ENCODE measurements around the gene PAK1. TPM values are rescaled to one million over a fixed set of nuclear protein-coding genes. Genes with fewer than 3 reads are reported as not detected.

Gene PAK1
- total and polyA plus RNA-seq, 10 of the 15 experiments (the other 5 are each of a cell fraction or from before 2014, with no cell fraction given) = 43.8 to 321 (median 110) TPM

DNA sequence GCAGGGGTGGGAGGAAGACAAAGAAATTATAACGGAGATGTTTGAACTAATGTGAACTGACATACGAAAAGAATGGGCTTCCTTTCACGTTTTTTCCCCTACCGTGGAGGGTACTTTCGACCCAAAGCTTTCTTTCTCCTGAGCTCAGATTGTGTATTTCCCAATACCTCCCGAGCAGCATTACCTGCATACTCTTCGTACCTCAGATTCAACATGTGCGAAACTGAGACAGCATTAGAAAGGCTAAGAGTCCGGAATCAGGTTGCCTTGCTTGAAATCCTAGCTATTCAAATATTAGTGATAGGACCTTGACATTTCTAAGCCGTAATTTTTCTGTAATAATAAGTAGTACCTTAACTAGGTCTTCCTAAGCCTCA lies 778 bp upstream of the PAK1 start:
- ChIA-PET POLR2A (interaction anchor here (0.8 to 1.6 kb wide), 5 partner anchors 17 to 73 kb away, joined by 3 to 5 read pairs (median 3); no protein-coding TSS in a partner anchor), CTCF (interaction anchor here (0.8 to 2.1 kb wide), 10 partner anchors 9 to 74 kb away, joined by 3 to 12 read pairs (median 6); no protein-coding TSS in a partner anchor), SMC1A (ENCODE audit: uncharacterized antibody, unreplicated experiment) (interaction anchor here (0.7 to 3.4 kb wide), 13 partner anchors 10 to 74 kb away, joined by 3 to 26 read pairs (median 4); no protein-coding TSS in a partner anchor), RAD21 (ENCODE audit: unreplicated experiment) (interaction anchor here (0.6 to 3.1 kb wide), 9 partner anchors 28 to 160 kb away, joined by 3 to 23 read pairs (median 3); no protein-coding TSS in a partner anchor)
- no peak for FAIRE-seq
- no TSS peak for BruUV-seq (replicated peaks)
- Histone ChIP-seq H3K4me2 (ENCODE audit: control insufficient read depth, insufficient read depth) (peak overlapping the region; percentile 49), H3K9me3 (replicated peaks; ENCODE audit: control insufficient read depth, insufficient read depth, low read length) (no peaks in the 10 kb centered on the region), H3K79me2 (ENCODE audit: control insufficient read depth, insufficient read depth, low read length) (peaks cover 34% of the 10 kb centered on the region), H3K27me3 (replicated peaks in 1 of 2; ENCODE audit: control insufficient read depth in 2 of 2, insufficient read depth in 2 of 2, low read length in 1 of 2) (no peaks in the 10 kb centered on the region), H3K9ac (ENCODE audit: control insufficient read depth, insufficient read depth, low read length) (no peak overlapping the region), H3K4me1 (ENCODE audit: control insufficient read depth, insufficient read depth, low read length) (peaks cover 13% of the 10 kb centered on the region), H2AFZ (ENCODE audit: control insufficient read depth, low read depth, low read length) (peak overlapping the region; percentile 90), H3K4me3 (peak overlapping the region; percentile 58; the same call in 1 of the 2 replicates), H3K36me3 (ENCODE audit: control insufficient read depth in 2 of 2, insufficient read depth in 2 of 2, low read length in 1 of 2) (no peaks in the 10 kb centered on the region), H3K27ac (ENCODE audit: control insufficient read depth, insufficient read depth) (no peak overlapping the region), H4K20me1 (ENCODE audit: control insufficient read depth, insufficient read depth) (no peaks in the 10 kb centered on the region)
- TF ChIP-seq CREB1 (IDR thresholded peaks at IDR 0.05; ENCODE audit: low read depth) = no peak
- 0 out of 2 replicates have a peak, but pooled peaks have one; percentile 6 for TF ChIP-seq MXI1 (IDR thresholded peaks at IDR 0.05; ENCODE audit: low read depth, low read length)
- no peak for ATAC-seq
- WGBS (ENCODE audit: insufficient coverage, insufficient replicate concordance, low lambda C conversion rate, missing lambda C conversion rate) = 45% methylated on average over 10 of the region's 10 CpGs
- intact Hi-C loops (cut with micrococcal nuclease; ENCODE audit: unreplicated experiment) (loop anchor here (10.0 kb wide), 1 partner anchor 140 kb away; no protein-coding TSS in a partner anchor), in situ Hi-C loops (cut with MboI) (no loop called here)
- no peak for DNase-seq (ENCODE audit: low read depth, low spot score)

GRCh38 chr11:77472991-77473800 lies 698 bp downstream of the PAK1 start:
- peaks cover 49% of the 10 kb centered on the region for H3K79me2 ChIP-seq (ENCODE audit: control insufficient read depth, insufficient read depth, low read length)
- H3K4me2 ChIP-seq (ENCODE audit: control insufficient read depth, insufficient read depth) = peak overlapping the region; percentile 90
- DNase-seq (ENCODE audit: low read depth, low spot score) (no peak), ATAC-seq (peak; percentile 76), FAIRE-seq (no peak)
- H3K4me3 ChIP-seq = peak overlapping the region; percentile 92
- ChIA-PET RAD21 (ENCODE audit: unreplicated experiment) (interaction anchor here (0.8 to 3.2 kb wide), 10 partner anchors 17 to 80 kb away, joined by 3 to 83 read pairs (median 8); no protein-coding TSS in a partner anchor), POLR2A (interaction anchor here (0.6 to 7.3 kb wide), 7 partner anchors 13 to 65 kb away, joined by 3 to 100 read pairs (median 3); no protein-coding TSS in a partner anchor), SMC1A (ENCODE audit: uncharacterized antibody, unreplicated experiment) (interaction anchor here (1.0 to 8.6 kb wide), 10 partner anchors 22 to 119 kb away, joined by 3 to 289 read pairs (median 16); no protein-coding TSS in a partner anchor), CTCF (interaction anchor here (1.0 to 3.2 kb wide), 8 partner anchors 17 to 75 kb away, joined by 3 to 119 read pairs (median 14); no protein-coding TSS in a partner anchor)
- BruUV-seq (replicated peaks) = no TSS peak
- H3K4me1 ChIP-seq (ENCODE audit: control insufficient read depth, insufficient read depth, low read length) = peaks cover 18% of the 10 kb centered on the region
- WGBS (ENCODE audit: insufficient coverage, insufficient replicate concordance, low lambda C conversion rate, missing lambda C conversion rate) = 36% methylated on average over 32 of the region's 80 CpGs
- in situ Hi-C loops (cut with MboI) = no loop called here
- H3K27ac ChIP-seq (ENCODE audit: control insufficient read depth, insufficient read depth) = peak overlapping the region; percentile 82
- H3K9me3 ChIP-seq (replicated peaks; ENCODE audit: control insufficient read depth, insufficient read depth, low read length) = no peaks in the 10 kb centered on the region
- H2AFZ ChIP-seq (ENCODE audit: control insufficient read depth, low read depth, low read length) = peak overlapping the region; percentile 73
- no peaks in the 10 kb centered on the region for H4K20me1 ChIP-seq (ENCODE audit: control insufficient read depth, insufficient read depth)
- no peaks in the 10 kb centered on the region for H3K36me3 ChIP-seq (ENCODE audit: control insufficient read depth in 2 of 2, insufficient read depth in 2 of 2, low read length in 1 of 2)
- no peaks in the 10 kb centered on the region for H3K27me3 ChIP-seq (replicated peaks in 1 of 2; ENCODE audit: control insufficient read depth in 2 of 2, insufficient read depth in 2 of 2, low read length in 1 of 2)
- H3K9ac ChIP-seq (ENCODE audit: control insufficient read depth, insufficient read depth, low read length) = peak overlapping the region; percentile 52
- intact Hi-C loops (cut with micrococcal nuclease; ENCODE audit: unreplicated experiment) = loop anchor here (2.0 to 10.0 kb wide), 2 partner anchors 24 to 142 kb away; no protein-coding TSS in a partner anchor
- TF ChIP-seq GATAD2B (conservative IDR thresholded peaks at IDR 0.05; ENCODE audit: low read depth) (0 out of 2 replicates have a peak, but pooled peaks have one; percentile 36), POLR2A (IDR thresholded peaks at IDR 0.05; ENCODE audit: low read depth, low read length) (peak; percentile 89), MTA2 (IDR thresholded peaks at IDR 0.05; ENCODE audit: low read depth) (no peak), POLR2AphosphoS5 (IDR thresholded peaks at IDR 0.05; ENCODE audit: low read length) (peak; percentile 2; the same call in 1 of the 2 replicates), POU2F2 (IDR thresholded peaks at IDR 0.05; ENCODE audit: borderline replicate concordance, low read depth, low read length) (no peak), LARP7 (IDR thresholded peaks at IDR 0.05) (0 out of 2 replicates have a peak, but pooled peaks have one; percentile 36), TCF7 (IDR thresholded peaks at IDR 0.05; ENCODE audit: borderline replicate concordance) (no peak), SP1 (IDR thresholded peaks at IDR 0.05; ENCODE audit: low read depth, low read length) (no peak), NBN (IDR thresholded peaks at IDR 0.05) (0 out of 2 replicates have a peak, but pooled peaks have one; percentile 13), EED (IDR thresholded peaks at IDR 0.05; ENCODE audit: low read depth) (no peak), SREBF2 (IDR thresholded peaks at IDR 0.05; ENCODE audit: low read length) (no peak), BACH1 (IDR thresholded peaks at IDR 0.05; ENCODE audit: borderline replicate concordance) (peak; percentile 31; the same call in 1 of the 2 replicates)
- TF ChIP-seq, protein P1, sequence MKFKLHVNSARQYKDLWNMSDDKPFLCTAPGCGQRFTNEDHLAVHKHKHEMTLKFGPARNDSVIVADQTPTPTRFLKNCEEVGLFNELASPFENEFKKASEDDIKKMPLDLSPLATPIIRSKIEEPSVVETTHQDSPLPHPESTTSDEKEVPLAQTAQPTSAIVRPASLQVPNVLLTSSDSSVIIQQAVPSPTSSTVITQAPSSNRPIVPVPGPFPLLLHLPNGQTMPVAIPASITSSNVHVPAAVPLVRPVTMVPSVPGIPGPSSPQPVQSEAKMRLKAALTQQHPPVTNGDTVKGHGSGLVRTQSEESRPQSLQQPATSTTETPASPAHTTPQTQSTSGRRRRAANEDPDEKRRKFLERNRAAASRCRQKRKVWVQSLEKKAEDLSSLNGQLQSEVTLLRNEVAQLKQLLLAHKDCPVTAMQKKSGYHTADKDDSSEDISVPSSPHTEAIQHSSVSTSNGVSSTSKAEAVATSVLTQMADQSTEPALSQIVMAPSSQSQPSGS (IDR thresholded peaks at IDR 0.05; ENCODE audit: low read length) = no peak

Data from GM12878 (cell line).